Measurements from ENCODE around the gene ZNF611. TPM values are rescaled to one million over a fixed set of nuclear protein-coding genes. Genes with fewer than 3 reads are reported as not detected.
"Not testable (repeated sequence)": the region's sequence is repeated elsewhere in the genome, so short reads cannot be mapped to it uniquely, and the experiment has no call there.

Gene ZNF611
- total RNA-seq, 1 donor from 2014 or later: 21.1 TPM

GRCh38 chr19:52688335-52688734 is 46.5 kb downstream of the ZNF611 start:
- Histone ChIP-seq H3K4me2 (ENCODE audit: low read length) (peak overlapping the region; percentile 89), H3K27ac (ENCODE audit: low read depth, low read length) (no peak overlapping the region), H3K79me2 (ENCODE audit: insufficient read depth, low read length) (peaks cover 40% of the 10 kb centered on the region)

GRCh38 chr19:52687684-52688083 is 47.2 kb downstream of the ZNF611 start:
- Histone ChIP-seq H3K4me3 (ENCODE audit: insufficient read depth, low read depth, low read length) (no peak overlapping the region), H3K36me3 (ENCODE audit: insufficient read depth, low read length) (peaks cover 2% of the 10 kb centered on the region), H3K9me3 (ENCODE audit: insufficient read depth, low read depth, low read length) (no peaks in the 10 kb centered on the region), H3K9ac (ENCODE audit: low read length) (no peak overlapping the region), H3K79me2 (ENCODE audit: insufficient read depth, low read length) (peaks cover 45% of the 10 kb centered on the region), H3K4me1 (ENCODE audit: insufficient read depth, low read length) (peaks cover 8% of the 10 kb centered on the region), H3K27me3 (ENCODE audit: insufficient read depth, low read length) (no peaks in the 10 kb centered on the region), H4K20me1 (ENCODE audit: insufficient read depth, low read length) (peaks cover 9% of the 10 kb centered on the region), H2AFZ (ENCODE audit: low read depth, low read length) (no peak overlapping the region), H3K4me2 (ENCODE audit: low read length) (no peak overlapping the region), H3K27ac (ENCODE audit: low read depth, low read length) (no peak overlapping the region)
- no peak overlapping the region for H3K27ac Mint-ChIP-seq (ENCODE audit: unreplicated experiment)
- H3K9me3 Mint-ChIP-seq (ENCODE audit: unreplicated experiment): peaks cover 3% of the 10 kb centered on the region
- peaks cover 6% of the 10 kb centered on the region for H3K36me3 Mint-ChIP-seq (ENCODE audit: low read depth, unreplicated experiment)
- DNase-seq (ENCODE audit: low read depth) (no peak), FAIRE-seq (no peak)
- TF ChIP-seq EZH2 (IDR thresholded peaks at IDR 0.05; ENCODE audit: insufficient read depth, low read length) (no peak), CTCF (IDR thresholded peaks at IDR 0.05; ENCODE audit: insufficient read depth, low read depth, low read length) (no peak)
- no peaks in the 10 kb centered on the region for H3K27me3 Mint-ChIP-seq (ENCODE audit: low read depth, unreplicated experiment)
- no peak overlapping the region for H3K4me3 Mint-ChIP-seq (ENCODE audit: unreplicated experiment)
- H3K4me1 Mint-ChIP-seq (ENCODE audit: low read depth, unreplicated experiment): peaks cover 11% of the 10 kb centered on the region

More at GRCh38 chr19:52688335-52688734, 46.5 kb downstream of the ZNF611 start:
- Histone ChIP-seq H3K27me3 (ENCODE audit: insufficient read depth, low read length) (no peaks in the 10 kb centered on the region), H3K4me1 (ENCODE audit: insufficient read depth, low read length) (peaks cover 8% of the 10 kb centered on the region), H3K4me3 (ENCODE audit: insufficient read depth, low read depth, low read length) (no peak overlapping the region), H3K36me3 (ENCODE audit: insufficient read depth, low read length) (peaks cover 2% of the 10 kb centered on the region), H2AFZ (ENCODE audit: low read depth, low read length) (no peak overlapping the region), H3K9ac (ENCODE audit: low read length) (no peak overlapping the region), H3K9me3 (ENCODE audit: insufficient read depth, low read depth, low read length) (no peaks in the 10 kb centered on the region), H4K20me1 (ENCODE audit: insufficient read depth, low read length) (peaks cover 9% of the 10 kb centered on the region)
- Mint-ChIP-seq H3K4me1 (ENCODE audit: low read depth, unreplicated experiment) (peaks cover 11% of the 10 kb centered on the region), H3K36me3 (ENCODE audit: low read depth, unreplicated experiment) (peaks cover 6% of the 10 kb centered on the region), H3K4me3 (ENCODE audit: unreplicated experiment) (no peak overlapping the region), H3K27me3 (ENCODE audit: low read depth, unreplicated experiment) (no peaks in the 10 kb centered on the region), H3K27ac (ENCODE audit: unreplicated experiment) (peak overlapping the region; percentile 13), H3K9me3 (ENCODE audit: unreplicated experiment) (peaks cover 6% of the 10 kb centered on the region)
- DNase-seq (ENCODE audit: low read depth) (no peak), FAIRE-seq (no peak)
- TF ChIP-seq CTCF (IDR thresholded peaks at IDR 0.05; ENCODE audit: insufficient read depth, low read depth, low read length) (no peak), EZH2 (IDR thresholded peaks at IDR 0.05; ENCODE audit: insufficient read depth, low read length) (no peak)

GRCh38 chr19:52685811-52686210 is 49.0 kb downstream of the ZNF611 start:
- peaks cover 2% of the 10 kb centered on the region for H3K4me1 ChIP-seq (ENCODE audit: insufficient read depth, low read length)
- no peaks in the 10 kb centered on the region for H3K27me3 ChIP-seq (ENCODE audit: insufficient read depth, low read length)
- H3K4me2 ChIP-seq (ENCODE audit: low read length): no peak overlapping the region
- Mint-ChIP-seq H3K27ac (ENCODE audit: unreplicated experiment) (no peak overlapping the region), H3K4me3 (ENCODE audit: unreplicated experiment) (no peak overlapping the region), H3K9me3 (ENCODE audit: unreplicated experiment) (no peaks in the 10 kb centered on the region), H3K36me3 (ENCODE audit: low read depth, unreplicated experiment) (peaks cover 10% of the 10 kb centered on the region), H3K27me3 (ENCODE audit: low read depth, unreplicated experiment) (no peaks in the 10 kb centered on the region), H3K4me1 (ENCODE audit: low read depth, unreplicated experiment) (peaks cover 10% of the 10 kb centered on the region)
- peaks cover 56% of the 10 kb centered on the region for H3K79me2 ChIP-seq (ENCODE audit: insufficient read depth, low read length)
- H3K9me3 ChIP-seq (ENCODE audit: insufficient read depth, low read depth, low read length): no peaks in the 10 kb centered on the region
- H3K4me3 ChIP-seq (ENCODE audit: insufficient read depth, low read depth, low read length): no peak overlapping the region
- peaks cover 9% of the 10 kb centered on the region for H4K20me1 ChIP-seq (ENCODE audit: insufficient read depth, low read length)
- H3K9ac ChIP-seq (ENCODE audit: low read length): no peak overlapping the region
- no peak for DNase-seq (ENCODE audit: low read depth)
- peaks cover 2% of the 10 kb centered on the region for H3K36me3 ChIP-seq (ENCODE audit: insufficient read depth, low read length)
- H3K27ac ChIP-seq (ENCODE audit: low read depth, low read length): no peak overlapping the region
- H2AFZ ChIP-seq (ENCODE audit: low read depth, low read length): no peak overlapping the region
- no peak for FAIRE-seq
- TF ChIP-seq EZH2 (IDR thresholded peaks at IDR 0.05; ENCODE audit: insufficient read depth, low read length): no peak

- H3K36me3 ChIP-seq (ENCODE audit: insufficient read depth, low read length); H3K27me3 ChIP-seq (ENCODE audit: insufficient read depth, low read length); H4K20me1 ChIP-seq (ENCODE audit: insufficient read depth, low read length); H3K4me3 ChIP-seq (ENCODE audit: insufficient read depth, low read depth, low read length); FAIRE-seq; H3K4me1 ChIP-seq (ENCODE audit: insufficient read depth, low read length); H3K27ac Mint-ChIP-seq (ENCODE audit: unreplicated experiment); H3K4me2 ChIP-seq (ENCODE audit: low read length); H2AFZ ChIP-seq (ENCODE audit: low read depth, low read length); H3K9ac ChIP-seq (ENCODE audit: low read length); H3K9me3 Mint-ChIP-seq (ENCODE audit: unreplicated experiment); H3K9me3 ChIP-seq (ENCODE audit: insufficient read depth, low read depth, low read length); DNase-seq (ENCODE audit: low read depth); H3K4me1 Mint-ChIP-seq (ENCODE audit: low read depth, unreplicated experiment); H3K27ac ChIP-seq (ENCODE audit: low read depth, low read length); H3K27me3 Mint-ChIP-seq (ENCODE audit: low read depth, unreplicated experiment); H3K4me3 Mint-ChIP-seq (ENCODE audit: unreplicated experiment): not testable (repeated sequence)
- H3K79me2 ChIP-seq (ENCODE audit: insufficient read depth, low read length): peaks cover 52% of the 10 kb centered on the region
- peaks cover 16% of the 10 kb centered on the region for H3K36me3 Mint-ChIP-seq (ENCODE audit: low read depth, unreplicated experiment)
Observed at GRCh38 chr19:52681216-52681615, 53.6 kb downstream of the ZNF611 start.
